ENCODE data around the gene SNX10. TPM values are rescaled to one million over a fixed set of nuclear protein-coding genes. Genes with fewer than 3 reads are reported as not detected.

Gene SNX10
- total RNA-seq, 1 experiment from 2014 or later: 7.9 TPM

DNA sequence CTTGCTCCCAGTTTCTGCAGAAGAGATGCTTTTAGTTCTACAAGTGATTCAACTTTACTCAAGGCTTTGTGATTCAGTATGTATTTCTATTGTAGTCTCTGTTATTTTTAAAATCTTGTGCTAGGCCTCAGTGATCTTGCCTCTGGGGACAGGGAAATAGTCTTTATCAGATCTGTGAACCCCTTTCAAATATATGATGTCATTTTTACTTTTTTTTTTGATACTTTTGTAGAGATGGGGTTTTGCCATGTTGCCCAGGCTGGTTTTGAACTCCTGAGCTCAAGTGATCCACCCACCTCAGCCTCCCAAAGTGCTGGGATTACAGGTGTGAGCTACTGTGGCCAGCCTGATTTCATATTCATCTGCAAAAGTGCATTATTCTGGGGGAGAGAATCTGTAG is 3.4 kb downstream of the SNX10 start:
- H3K9me2 ChIP-seq (replicated peaks; ENCODE audit: low read length): no peaks in the 10 kb centered on the region
- 0 out of 2 replicates have a peak, but pooled peaks cover 3% of the 10 kb centered on the region for H3K79me2 ChIP-seq (ENCODE audit: low read length)
- intact Hi-C loops (cut with micrococcal nuclease): no loop called here
- no peak overlapping the region for H3K9ac ChIP-seq (ENCODE audit: low read length)
- H3K4me3 ChIP-seq (ENCODE audit: low read length): no peak overlapping the region
- no peak overlapping the region for H3K27ac ChIP-seq (ENCODE audit: low read length)
- no peak overlapping the region for H2AFZ ChIP-seq (ENCODE audit: low read length)
- no peak for DNase-seq
- BruUV-seq (replicated peaks): no TSS peak
- no peak for ATAC-seq
- H4K20me1 ChIP-seq (ENCODE audit: low read length): no peaks in the 10 kb centered on the region
- H3K4me2 ChIP-seq (ENCODE audit: low read length): no peak overlapping the region
- CTCF ChIA-PET: no interaction called here
- POLR2A ChIA-PET (ENCODE audit: unreplicated experiment): no interaction called here
- peaks cover 6% of the 10 kb centered on the region; the same call in 1 of the 2 replicates for H3K4me1 ChIP-seq (ENCODE audit: insufficient read depth, low read length)
- H3K9me3 ChIP-seq (ENCODE audit: low read length): no peaks in the 10 kb centered on the region
- no peaks in the 10 kb centered on the region for H3F3A ChIP-seq (ENCODE audit: low read length, unreplicated experiment)
- no peaks in the 10 kb centered on the region for H3K36me3 ChIP-seq (ENCODE audit: low read depth, low read length)
- TF ChIP-seq EZH2 (IDR thresholded peaks at IDR 0.05; ENCODE audit: low read length, unreplicated experiment): no peak
- H3K27me3 ChIP-seq (ENCODE audit: low read length): no peaks in the 10 kb centered on the region

- peaks cover 6% of the 10 kb centered on the region; the same call in 1 of the 2 replicates for H3K4me1 ChIP-seq (ENCODE audit: insufficient read depth, low read length)
- no peak overlapping the region for H3K27ac ChIP-seq (ENCODE audit: low read length)
- intact Hi-C loops (cut with micrococcal nuclease): no loop called here
- H3K27me3 ChIP-seq (ENCODE audit: low read length): no peaks in the 10 kb centered on the region
- no peak overlapping the region for H2AFZ ChIP-seq (ENCODE audit: low read length)
- no peaks in the 10 kb centered on the region for H3K9me2 ChIP-seq (replicated peaks; ENCODE audit: low read length)
- no TSS peak for BruUV-seq (replicated peaks)
- TF ChIP-seq, protein P1, sequence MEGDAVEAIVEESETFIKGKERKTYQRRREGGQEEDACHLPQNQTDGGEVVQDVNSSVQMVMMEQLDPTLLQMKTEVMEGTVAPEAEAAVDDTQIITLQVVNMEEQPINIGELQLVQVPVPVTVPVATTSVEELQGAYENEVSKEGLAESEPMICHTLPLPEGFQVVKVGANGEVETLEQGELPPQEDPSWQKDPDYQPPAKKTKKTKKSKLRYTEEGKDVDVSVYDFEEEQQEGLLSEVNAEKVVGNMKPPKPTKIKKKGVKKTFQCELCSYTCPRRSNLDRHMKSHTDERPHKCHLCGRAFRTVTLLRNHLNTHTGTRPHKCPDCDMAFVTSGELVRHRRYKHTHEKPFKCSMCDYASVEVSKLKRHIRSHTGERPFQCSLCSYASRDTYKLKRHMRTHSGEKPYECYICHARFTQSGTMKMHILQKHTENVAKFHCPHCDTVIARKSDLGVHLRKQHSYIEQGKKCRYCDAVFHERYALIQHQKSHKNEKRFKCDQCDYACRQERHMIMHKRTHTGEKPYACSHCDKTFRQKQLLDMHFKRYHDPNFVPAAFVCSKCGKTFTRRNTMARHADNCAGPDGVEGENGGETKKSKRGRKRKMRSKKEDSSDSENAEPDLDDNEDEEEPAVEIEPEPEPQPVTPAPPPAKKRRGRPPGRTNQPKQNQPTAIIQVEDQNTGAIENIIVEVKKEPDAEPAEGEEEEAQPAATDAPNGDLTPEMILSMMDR (conservative IDR thresholded peaks at IDR 0.05; ENCODE audit: low read depth, low read length): no peak
- no peak for TF ChIP-seq EZH2phosphoT487 (IDR thresholded peaks at IDR 0.05; ENCODE audit: borderline replicate concordance, low read length)
- CTCF ChIA-PET: no interaction called here
- H4K20me1 ChIP-seq (ENCODE audit: low read length): no peaks in the 10 kb centered on the region
- H3K4me2 ChIP-seq (ENCODE audit: low read length): no peak overlapping the region
- H3K36me3 ChIP-seq (ENCODE audit: low read depth, low read length): no peaks in the 10 kb centered on the region
- POLR2A ChIA-PET (ENCODE audit: unreplicated experiment): no interaction called here
- no peaks in the 10 kb centered on the region for H3F3A ChIP-seq (ENCODE audit: low read length, unreplicated experiment)
- H3K9me3 ChIP-seq (ENCODE audit: low read length): no peaks in the 10 kb centered on the region
- H3K4me3 ChIP-seq (ENCODE audit: low read length): no peak overlapping the region
- no peak for ATAC-seq
- H3K79me2 ChIP-seq (ENCODE audit: low read length): 0 out of 2 replicates have a peak, but pooled peaks cover 3% of the 10 kb centered on the region
- DNase-seq: no peak
- no peak overlapping the region for H3K9ac ChIP-seq (ENCODE audit: low read length)
Observed at GRCh38 chr7:26295586-26295985, 3.9 kb downstream of the SNX10 start.

GRCh38 chr7:26298472-26299058 is 6.9 kb downstream of the SNX10 start:
- no peak overlapping the region for H2AFZ ChIP-seq (ENCODE audit: low read length)
- DNase-seq (no peak), ATAC-seq (no peak)
- TF ChIP-seq EZH2 (IDR thresholded peaks at IDR 0.05; ENCODE audit: low read length, unreplicated experiment): no peak
- TF ChIP-seq, protein P1 (conservative IDR thresholded peaks at IDR 0.05; ENCODE audit: low read depth, low read length): no peak
- TF ChIP-seq EZH2phosphoT487 (IDR thresholded peaks at IDR 0.05; ENCODE audit: borderline replicate concordance, low read length): no peak
- CTCF ChIA-PET: no interaction called here
- no peaks in the 10 kb centered on the region for H3K4me1 ChIP-seq (ENCODE audit: insufficient read depth, low read length)
- H3F3A ChIP-seq (ENCODE audit: low read length, unreplicated experiment): no peaks in the 10 kb centered on the region
- H4K20me1 ChIP-seq (ENCODE audit: low read length): no peaks in the 10 kb centered on the region
- H3K9ac ChIP-seq (ENCODE audit: low read length): no peak overlapping the region
- H3K4me2 ChIP-seq (ENCODE audit: low read length): no peak overlapping the region
- no peak overlapping the region for H3K27ac ChIP-seq (ENCODE audit: low read length)
- POLR2A ChIA-PET (ENCODE audit: unreplicated experiment): no interaction called here
- H3K4me3 ChIP-seq (ENCODE audit: low read length): no peak overlapping the region
- no peaks in the 10 kb centered on the region for H3K9me2 ChIP-seq (replicated peaks; ENCODE audit: low read length)
- no peaks in the 10 kb centered on the region for H3K9me3 ChIP-seq (ENCODE audit: low read length)
- intact Hi-C loops (cut with micrococcal nuclease): no loop called here
- no TSS peak for BruUV-seq (replicated peaks)
- H3K27me3 ChIP-seq (ENCODE audit: low read length): no peaks in the 10 kb centered on the region
- H3K79me2 ChIP-seq (ENCODE audit: low read length): no peaks in the 10 kb centered on the region
- no peaks in the 10 kb centered on the region for H3K36me3 ChIP-seq (ENCODE audit: low read depth, low read length)

Data from PC-3 (cell line).